ENCODE data around the gene ACADM. TPM values are rescaled to one million over a fixed set of nuclear protein-coding genes. Genes with fewer than 3 reads are reported as not detected.
A peak's percentile ranks its signal among the peaks of the same experiment; 100 is the strongest.
"Not testable (repeated sequence)": the region's sequence is repeated elsewhere in the genome, so short reads cannot be mapped to it uniquely, and the experiment has no call there.

ACADM gene
- total RNA-seq, 1 donor from 2014 or later: 36.2 TPM

- no peaks in the 10 kb centered on the region for H3K27me3 Mint-ChIP-seq (ENCODE audit: unreplicated experiment)
- H3K4me3 Mint-ChIP-seq (ENCODE audit: unreplicated experiment): no peak overlapping the region
- DNase-seq (ENCODE audit: extremely low spot score, unreplicated experiment): no peak
- peaks cover 25% of the 10 kb centered on the region for H3K36me3 Mint-ChIP-seq (ENCODE audit: unreplicated experiment)
- no peak overlapping the region for H3K27ac Mint-ChIP-seq (ENCODE audit: unreplicated experiment)
- H3K4me1 Mint-ChIP-seq (ENCODE audit: unreplicated experiment): no peaks in the 10 kb centered on the region
- H3K9me3 Mint-ChIP-seq (ENCODE audit: unreplicated experiment): no peaks in the 10 kb centered on the region
- TF ChIP-seq CTCF (IDR thresholded peaks at IDR 0.05): no peak
Observed at GRCh38 chr1:75745276-75745675, 20.8 kb downstream of the ACADM start.

- peaks cover 51% of the 10 kb centered on the region for H3K36me3 Mint-ChIP-seq (ENCODE audit: unreplicated experiment)
Observed at GRCh38 chr1:75757210-75757609, 32.7 kb downstream of the ACADM start.

DNA sequence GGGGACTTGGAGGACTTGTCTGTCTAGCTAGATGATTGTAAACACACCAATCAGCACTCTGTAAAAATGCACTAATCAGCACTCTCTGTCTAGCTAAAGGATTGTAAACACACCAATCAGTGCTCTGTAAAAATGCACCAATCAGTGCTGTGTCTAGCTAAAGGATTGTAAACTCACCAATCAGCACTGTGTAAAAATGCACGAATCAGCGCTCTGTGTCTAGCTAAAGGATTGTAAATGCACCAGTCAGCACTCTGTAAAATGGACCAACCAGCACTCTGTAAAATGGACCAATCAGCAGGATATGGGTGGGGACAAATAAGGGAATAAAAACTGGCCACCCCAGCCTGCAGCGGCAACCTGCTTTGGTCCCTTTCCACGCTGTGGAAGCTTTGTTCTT is 34.0 kb downstream of the ACADM start:
- not testable (repeated sequence) for H3K27ac Mint-ChIP-seq (ENCODE audit: unreplicated experiment); H3K9me3 Mint-ChIP-seq (ENCODE audit: unreplicated experiment); H3K27me3 Mint-ChIP-seq (ENCODE audit: unreplicated experiment); H3K4me1 Mint-ChIP-seq (ENCODE audit: unreplicated experiment); DNase-seq (ENCODE audit: extremely low spot score, unreplicated experiment); H3K4me3 Mint-ChIP-seq (ENCODE audit: unreplicated experiment)
- peaks cover 40% of the 10 kb centered on the region for H3K36me3 Mint-ChIP-seq (ENCODE audit: unreplicated experiment)

More at GRCh38 chr1:75757210-75757609, 32.7 kb downstream of the ACADM start:
- H3K27ac Mint-ChIP-seq (ENCODE audit: unreplicated experiment); H3K4me3 Mint-ChIP-seq (ENCODE audit: unreplicated experiment); DNase-seq (ENCODE audit: extremely low spot score, unreplicated experiment); H3K9me3 Mint-ChIP-seq (ENCODE audit: unreplicated experiment); H3K4me1 Mint-ChIP-seq (ENCODE audit: unreplicated experiment); H3K27me3 Mint-ChIP-seq (ENCODE audit: unreplicated experiment): not testable (repeated sequence)

DNA sequence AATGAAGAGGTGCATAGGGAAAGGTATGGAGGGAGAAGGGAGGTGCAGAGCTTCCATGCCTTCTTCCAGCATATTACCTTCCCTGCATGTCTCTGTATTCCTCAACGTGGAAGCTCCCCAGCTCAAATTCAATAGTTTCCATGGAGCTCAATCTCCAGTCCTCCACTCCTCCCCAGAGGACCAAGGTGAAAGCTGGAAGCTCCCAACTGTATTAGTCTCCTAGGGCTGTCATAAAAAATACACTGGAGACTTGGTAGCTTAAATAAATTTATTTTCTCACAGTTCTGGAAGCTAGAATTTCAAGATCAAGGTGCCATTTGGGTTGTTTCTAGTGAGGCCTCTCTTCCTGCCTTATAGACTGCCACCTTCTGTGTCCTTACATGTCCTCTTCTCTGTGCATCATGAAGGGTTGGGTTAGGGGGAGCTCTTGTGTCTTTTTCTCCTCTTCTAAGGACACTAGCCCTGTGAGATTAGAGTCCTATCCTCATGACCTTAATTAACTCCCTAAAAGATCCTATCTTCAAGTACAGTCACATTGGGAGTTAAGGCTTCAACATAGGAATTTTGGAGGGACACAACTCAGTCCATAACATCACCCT is 39.6 kb downstream of the ACADM start:
- peaks cover 13% of the 10 kb centered on the region for H3K4me1 Mint-ChIP-seq (ENCODE audit: unreplicated experiment)
- DNase-seq (ENCODE audit: extremely low spot score, unreplicated experiment): no peak
- H3K27me3 Mint-ChIP-seq (ENCODE audit: unreplicated experiment): no peaks in the 10 kb centered on the region
- H3K27ac Mint-ChIP-seq (ENCODE audit: unreplicated experiment): no peak overlapping the region
- no peak for TF ChIP-seq CTCF (IDR thresholded peaks at IDR 0.05)
- H3K4me3 Mint-ChIP-seq (ENCODE audit: unreplicated experiment): no peak overlapping the region
- H3K9me3 Mint-ChIP-seq (ENCODE audit: unreplicated experiment): no peaks in the 10 kb centered on the region
- H3K36me3 Mint-ChIP-seq (ENCODE audit: unreplicated experiment): peaks cover 9% of the 10 kb centered on the region

DNA sequence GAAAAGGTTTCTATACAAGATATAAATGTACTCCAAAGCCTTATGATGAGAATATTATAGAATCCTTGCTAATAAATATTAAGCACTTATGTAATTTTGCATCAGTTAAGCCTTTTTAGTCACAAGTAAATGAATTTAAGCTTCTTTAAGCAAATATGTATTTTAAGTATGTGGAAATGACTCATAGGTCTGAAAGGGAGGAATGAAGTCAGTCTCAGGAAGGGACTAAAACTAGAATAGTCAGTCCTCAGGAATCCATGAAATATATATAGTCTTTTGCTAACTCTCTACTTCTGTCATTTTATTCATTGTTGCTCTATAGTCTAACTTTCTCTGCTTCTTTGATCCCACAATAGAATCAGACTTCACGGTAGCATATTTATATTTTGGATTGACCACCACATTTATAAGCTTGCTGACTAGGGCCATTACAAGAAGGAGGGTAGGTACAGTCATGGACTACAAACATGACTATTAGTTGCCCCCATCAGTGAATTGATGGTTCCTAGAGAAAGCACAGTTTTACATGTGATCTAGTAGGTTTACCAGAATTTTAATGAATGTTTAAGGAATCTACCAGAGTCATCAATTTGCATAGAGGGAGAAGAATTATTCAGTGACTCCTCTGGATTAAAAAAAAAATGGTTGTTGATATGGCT is 41.3 kb downstream of the ACADM start:
- Mint-ChIP-seq H3K9me3 (ENCODE audit: unreplicated experiment) (no peaks in the 10 kb centered on the region), H3K27me3 (ENCODE audit: unreplicated experiment) (no peaks in the 10 kb centered on the region), H3K27ac (ENCODE audit: unreplicated experiment) (peak overlapping the region; percentile 78), H3K4me3 (ENCODE audit: unreplicated experiment) (no peak overlapping the region), H3K4me1 (ENCODE audit: unreplicated experiment) (peaks cover 13% of the 10 kb centered on the region), H3K36me3 (ENCODE audit: unreplicated experiment) (peaks cover 7% of the 10 kb centered on the region)
- no peak for TF ChIP-seq CTCF (IDR thresholded peaks at IDR 0.05)
- no peak for DNase-seq (ENCODE audit: extremely low spot score, unreplicated experiment)

DNA sequence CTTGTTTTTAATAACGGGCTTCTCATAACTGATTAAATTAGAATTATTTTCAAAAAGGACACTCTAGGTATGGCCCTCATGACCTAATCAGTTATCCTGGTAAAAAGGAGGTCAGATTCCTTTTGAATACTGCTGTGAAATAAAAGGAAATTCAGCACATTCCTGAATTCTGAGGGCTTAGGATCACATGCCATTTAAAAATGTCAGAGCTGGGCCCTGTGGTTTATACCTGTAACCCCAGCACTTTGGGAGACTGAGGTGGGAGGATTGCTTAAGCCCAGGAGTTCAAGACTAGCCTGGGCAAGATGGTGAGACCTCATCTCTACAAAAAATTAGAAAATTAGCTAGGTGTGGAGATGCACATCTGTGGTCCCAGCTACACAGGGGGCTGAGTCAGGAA is 43.5 kb downstream of the ACADM start:
- no peak for DNase-seq (ENCODE audit: extremely low spot score, unreplicated experiment)
- H3K27ac Mint-ChIP-seq (ENCODE audit: unreplicated experiment): no peak overlapping the region
- no peaks in the 10 kb centered on the region for H3K9me3 Mint-ChIP-seq (ENCODE audit: unreplicated experiment)
- no peak for TF ChIP-seq CTCF (IDR thresholded peaks at IDR 0.05)
- H3K4me1 Mint-ChIP-seq (ENCODE audit: unreplicated experiment): peaks cover 13% of the 10 kb centered on the region
- peaks cover 2% of the 10 kb centered on the region for H3K36me3 Mint-ChIP-seq (ENCODE audit: unreplicated experiment)
- no peak overlapping the region for H3K4me3 Mint-ChIP-seq (ENCODE audit: unreplicated experiment)
- no peaks in the 10 kb centered on the region for H3K27me3 Mint-ChIP-seq (ENCODE audit: unreplicated experiment)

Data from osteocyte (in vitro differentiated cells).